K562 (cell line): ENCODE measurements around the gene FLAD1. TPM values are rescaled to one million over a fixed set of nuclear protein-coding genes. Genes with fewer than 3 reads are reported as not detected.

Source experiments
- BHLHE40 ChIP-seq: IDR thresholded peaks from 2 replicates; pipeline ENCODE4 v1.6.1; 2011; ENCODE audit warnings: low read length, improper control_type of control experiment
- BMI1 ChIP-seq: fragments of 150-350 bp; IDR thresholded peaks from 2 replicates; pipeline ENCODE4 v1.6.1; 2014; ENCODE audit warnings: low read length
- CAMTA2 ChIP-seq: fragments of 250-450 bp; sonication (Bioruptor Pico); conservative IDR thresholded peaks from 2 replicates; pipeline ENCODE4 v1.5.1; 2022
- CBFA2T2 ChIP-seq: fragments of 450-650 bp; conservative IDR thresholded peaks from 2 replicates; pipeline ENCODE4 v1.6.1; 2017; ENCODE audit warnings: mild to moderate bottlenecking
- CEBPG ChIP-seq, 3 experiments: fragments of 200-800 bp in 1 of 3; sonication (Bioruptor generic) in 1 of 3; sonication (generic) in 1 of 3; formaldehyde crosslinking in 1 of 3; IDR thresholded peaks in 2 of 3; conservative IDR thresholded peaks in 1 of 3; 2 replicates each; pipeline versions ENCODE4 v1.6.1 to v1.8.0; 2016 to 2022; ENCODE audit warnings: missing compliant biosample characterization in 2 of 3, missing genetic modification characterization in 2 of 3, mild to moderate bottlenecking in 1 of 3, missing genetic modification reagents in 1 of 3
- FOXP4 ChIP-seq: sonication (generic); formaldehyde crosslinking; IDR thresholded peaks from 2 replicates; pipeline ENCODE4 v1.8.0; 2022; ENCODE audit warnings: mild to moderate bottlenecking, missing genetic modification reagents, borderline replicate concordance
- HMG20A ChIP-seq: fragments of 450-650 bp; formaldehyde crosslinking; conservative IDR thresholded peaks from 2 replicates; pipeline ENCODE4 v1.4.0; 2020; ENCODE audit warnings: mild to moderate bottlenecking, mixed read lengths
- KLF16 ChIP-seq: IDR thresholded peaks from 2 replicates; pipeline ENCODE4 v1.6.1; 2016; ENCODE audit warnings: antibody characterized with exemption
- MYC ChIP-seq, 2 experiments: fragments of 250-450 bp in 1 of 2; sonication (Bioruptor Pico) in 1 of 2; IDR thresholded peaks; 2 replicates each; pipeline versions ENCODE4 v1.5.1 to v1.6.1; 2012 to 2021; ENCODE audit warnings: low read depth in 2 of 2, borderline replicate concordance in 1 of 2, improper control_type of control experiment in 1 of 2, low read length in 1 of 2, mild to moderate bottlenecking in 1 of 2, moderate library complexity in 1 of 2
- RB1 ChIP-seq: fragments of 450-650 bp; IDR thresholded peaks from 2 replicates; pipeline ENCODE4 v1.6.1; 2017; ENCODE audit warnings: low read depth, mild to moderate bottlenecking
- RBM25 ChIP-seq: fragments of 200-400 bp; formaldehyde crosslinking; IDR thresholded peaks from 2 replicates; pipeline ENCODE4 v1.6.1; 2018; ENCODE audit warnings: low read length, low read depth, moderate library complexity; ENCODE audit not compliant: severe bottlenecking
- SMARCE1 ChIP-seq: fragments of 450-650 bp; IDR thresholded peaks from 2 replicates; pipeline ENCODE4 v1.7.1; 2016; ENCODE audit warnings: mild to moderate bottlenecking
- SNRNP70 ChIP-seq: fragments of 200-400 bp; formaldehyde crosslinking; optimal IDR thresholded peaks from 2 replicates; pipeline ENCODE3; 2017; ENCODE audit warnings: low read depth, low read length
- TSHZ1 ChIP-seq: fragments of 250-450 bp; sonication (Bioruptor Pico); IDR thresholded peaks from 2 replicates; pipeline ENCODE4 v1.4.0; 2020; ENCODE audit warnings: mild to moderate bottlenecking, moderate library complexity
- XRCC4 ChIP-seq: IDR thresholded peaks from one replicate; pipeline ENCODE4 v1.6.1; 2011; ENCODE audit not compliant: insufficient read depth, insufficient read length; ENCODE audit errors: extremely low read depth
- ZNF224 ChIP-seq: sonication (generic); formaldehyde crosslinking; IDR thresholded peaks from 2 replicates; pipeline ENCODE4 v1.8.0; 2022; ENCODE audit warnings: mild to moderate bottlenecking, missing genetic modification reagents
- ZNF263 ChIP-seq: sonication (generic); formaldehyde crosslinking; IDR thresholded peaks from 2 replicates; pipeline ENCODE4 v1.8.0; 2022; ENCODE audit warnings: mild to moderate bottlenecking, missing genetic modification reagents, borderline replicate concordance
- ZNF395 ChIP-seq: fragments of 200-800 bp; sonication (Bioruptor generic); IDR thresholded peaks from 2 replicates; pipeline ENCODE4 v1.6.1; 2017; ENCODE audit warnings: missing genetic modification characterization, missing compliant biosample characterization
- ZNF431 ChIP-seq: sonication (generic); formaldehyde crosslinking; IDR thresholded peaks from 2 replicates; pipeline ENCODE4 v1.8.0; 2022; ENCODE audit warnings: mild to moderate bottlenecking, missing genetic modification reagents
- ZNF778 ChIP-seq: fragments of 450-650 bp; formaldehyde crosslinking; IDR thresholded peaks from 2 replicates; pipeline ENCODE4 v1.4.0; 2020; ENCODE audit warnings: mild to moderate bottlenecking, moderate library complexity
- polyA plus RNA-seq, 8 experiments: library from polyadenylated mRNA; depleted of rRNA in 4 of 8; stranded (reverse) in 5 of 8; unstranded in 3 of 8; fragments of >200 nt; fragmentation: Nextera tagmentation in 2 of 8; fragmentation: Illumina TruSeq in 1 of 8; extraction: Ambion mirVana in 2 of 8; extraction: Trizol in 1 of 8; gene quantifications; 2 replicates each; pipeline versions ENCODE4 v1.2.1 to v1.2.3, GENCODE V29; 2011 to 2014; ENCODE audit warnings: inconsistent platforms in 1 of 8, missing spikeins in 1 of 8
- total RNA-seq, 7 experiments: library from RNA; depleted of rRNA in 6 of 7; stranded (reverse); fragments of >200 nt in 6 of 7; fragmentation: Illumina TruSeq in 2 of 7; extraction: Trizol in 2 of 7; gene quantifications; 2 replicates each; pipeline versions ENCODE4 v1.2.1 to v1.2.3, GENCODE V29; 2011 to 2021; ENCODE audit warnings: low replicate concordance in 1 of 7

The FLAD1 gene
- total and polyA plus RNA-seq, 9 of the 15 experiments (the other 6 are each of a cell fraction or from before 2014, with no cell fraction given): 24.9 to 85.8 (median 67.0) TPM

- peak; percentile 67 for TF ChIP-seq SMARCE1
- no peak for TF ChIP-seq ZNF431 (CRISPR knock-in tag)
- peak; percentile 89 for TF ChIP-seq BHLHE40
- no peak for TF ChIP-seq TSHZ1
- no peak for TF ChIP-seq SNRNP70
- TF ChIP-seq XRCC4: no peak
- no peak for TF ChIP-seq ZNF224
- no peak for TF ChIP-seq RBM25
- no peak for TF ChIP-seq KLF16
- TF ChIP-seq ZNF778: no peak
- no peak; the same call in 1 of the 2 replicates for TF ChIP-seq MYC (IDR thresholded peaks at IDR 0.05; ENCODE audit: low read depth, low read length)
- TF ChIP-seq MYC (CRISPR knock-in tag; IDR thresholded peaks at IDR 0.05; ENCODE audit: borderline replicate concordance, low read depth): no peak
- TF ChIP-seq RB1: peak; percentile 43
- no peak for TF ChIP-seq FOXP4 (CRISPR knock-in tag)
- no peak for TF ChIP-seq HMG20A
- no peak for TF ChIP-seq CAMTA2
- TF ChIP-seq BMI1: no peak
- TF ChIP-seq CEBPG (CRISPR knock-in tag; IDR thresholded peaks at IDR 0.05): no peak
- TF ChIP-seq CEBPG (tag; conservative IDR thresholded peaks at IDR 0.05 in 1 of 2, IDR thresholded peaks at IDR 0.05 in 1 of 2): no peak
- TF ChIP-seq CBFA2T2: peak; percentile 35
- TF ChIP-seq ZNF395 (CRISPR knock-in tag): peak; percentile 57; the same call in 1 of the 2 replicates
- no peak for TF ChIP-seq ZNF263 (CRISPR knock-in tag)
Measured at GRCh38 chr1:154937085-154937987, 45.8 kb upstream of the FLAD1 start (continued).
